ENCODE data around the gene CEACAM1.

Gene CEACAM1

GRCh38 chr19:42528354-42529247, at the start of gene CEACAM1:
Gene CEACAM1, minus strand, starts transcription at chr19:42528481. Its CDS starts 107 bp downstream, at chr19:42528374.
- no peak for TF ChIP-seq CTCF (IDR thresholded peaks at IDR 0.05; ENCODE audit: control insufficient read depth, insufficient read depth, low read depth, low read length, missing control alignments)
- no peak for DNase-seq (ENCODE audit: low read depth)
- no peak within 1 kb of the TSS for H3K4me3 ChIP-seq (ENCODE audit: control insufficient read depth, low read depth, low read length)

GRCh38 chr19:42577016-42577415, 48.7 kb upstream of the CEACAM1 start:
- H3K4me3 ChIP-seq (ENCODE audit: control insufficient read depth, low read depth, low read length), result no peak overlapping the region
- DNase-seq (ENCODE audit: low read depth), result no peak
- TF ChIP-seq CTCF (IDR thresholded peaks at IDR 0.05; ENCODE audit: control insufficient read depth, insufficient read depth, low read depth, low read length, missing control alignments), result no peak

GRCh38 chr19:42576241-42576640, 48.0 kb upstream of the CEACAM1 start:
- no peak for DNase-seq (ENCODE audit: low read depth)
- H3K4me3 ChIP-seq (ENCODE audit: control insufficient read depth, low read depth, low read length), result no peak overlapping the region
- no peak for TF ChIP-seq CTCF (IDR thresholded peaks at IDR 0.05; ENCODE audit: control insufficient read depth, insufficient read depth, low read depth, low read length, missing control alignments)

GRCh38 chr19:42573642-42574041, 45.4 kb upstream of the CEACAM1 start:
- no peak for TF ChIP-seq CTCF (IDR thresholded peaks at IDR 0.05; ENCODE audit: control insufficient read depth, insufficient read depth, low read depth, low read length, missing control alignments)
- H3K4me3 ChIP-seq (ENCODE audit: control insufficient read depth, low read depth, low read length), result no peak overlapping the region
- DNase-seq (ENCODE audit: low read depth), result no peak

GRCh38 chr19:42571116-42571515, 42.8 kb upstream of the CEACAM1 start:
- no peak overlapping the region for H3K4me3 ChIP-seq (ENCODE audit: control insufficient read depth, low read depth, low read length)
- no peak for DNase-seq (ENCODE audit: low read depth)
- TF ChIP-seq CTCF (IDR thresholded peaks at IDR 0.05; ENCODE audit: control insufficient read depth, insufficient read depth, low read depth, low read length, missing control alignments), result no peak

GRCh38 chr19:42569193-42569592, 40.9 kb upstream of the CEACAM1 start:
- H3K4me3 ChIP-seq (ENCODE audit: control insufficient read depth, low read depth, low read length), result no peak overlapping the region
- DNase-seq (ENCODE audit: low read depth), result no peak
- TF ChIP-seq CTCF (IDR thresholded peaks at IDR 0.05; ENCODE audit: control insufficient read depth, insufficient read depth, low read depth, low read length, missing control alignments), result no peak

Data from AG09309 (cell line).